ENCODE measurements around the gene CPNE7. TPM values are rescaled to one million over a fixed set of nuclear protein-coding genes. Genes with fewer than 3 reads are reported as not detected.

CPNE7 gene
- total and polyA plus RNA-seq, 10 of the 15 experiments (the other 5 are each of a cell fraction or from before 2014, with no cell fraction given): 0.29 to 46.9 (median 17.5) TPM

DNA sequence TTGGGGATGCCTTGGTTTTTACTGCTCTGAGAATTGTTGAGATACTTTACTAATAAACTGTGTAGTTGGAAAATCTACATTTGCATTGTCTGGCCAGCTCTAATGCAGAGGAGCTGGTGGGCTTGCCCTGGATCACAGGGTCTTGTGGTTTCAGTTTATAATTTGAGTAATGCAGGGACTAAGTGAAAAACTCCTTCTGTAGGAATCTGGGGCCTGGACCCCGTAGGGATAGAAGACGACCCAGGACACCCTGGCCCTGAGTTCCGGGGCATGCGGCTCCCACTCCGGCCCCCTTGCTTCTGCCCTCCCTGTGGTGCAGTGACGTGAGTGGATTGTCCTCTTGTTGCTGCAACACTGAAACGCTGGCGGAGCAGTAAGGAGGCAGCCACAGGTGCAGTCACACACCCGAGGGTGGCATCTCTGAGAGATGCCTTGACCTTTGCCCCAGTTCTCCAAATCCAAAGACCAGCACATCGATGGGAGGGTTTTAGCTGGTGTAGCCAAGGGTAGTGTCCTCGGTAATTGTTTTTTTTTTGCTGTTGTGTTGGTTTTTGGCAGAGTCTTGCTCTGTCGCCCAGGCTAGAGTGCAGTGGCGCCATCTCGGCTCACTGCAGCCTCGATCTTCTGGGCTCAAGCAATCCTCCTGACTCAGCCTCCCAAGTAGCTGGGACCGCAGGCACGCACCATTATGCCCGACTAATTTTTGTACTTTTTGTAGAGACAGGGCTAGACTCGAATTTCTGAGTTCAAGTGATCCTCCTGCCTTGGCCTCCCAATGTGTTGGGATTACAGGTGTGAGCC is 17.7 kb upstream of the CPNE7 start:
- ChIA-PET RAD21 (ENCODE audit: unreplicated experiment) (no interaction called here), POLR2A (interaction anchor here (0.6 kb wide), 2 partner anchors 8 to 321 kb away, joined by 3 to 4 read pairs; no protein-coding TSS in a partner anchor), CTCF (interaction anchor here (0.6 to 1.2 kb wide), 8 partner anchors 9 to 224 kb away, joined by 3 to 4 read pairs (median 3); no protein-coding TSS in a partner anchor), SMC1A (ENCODE audit: uncharacterized antibody, unreplicated experiment) (interaction anchor here (0.6 to 1.0 kb wide), 4 partner anchors 9 to 74 kb away, joined by 3 to 4 read pairs (median 3); no protein-coding TSS in a partner anchor)
- FAIRE-seq (no peak), DNase-seq (ENCODE audit: low read depth, low spot score) (no peak), ATAC-seq (no peak)
- H3K9me3 ChIP-seq (replicated peaks; ENCODE audit: control insufficient read depth, insufficient read depth, low read length): no peaks in the 10 kb centered on the region
- H3K79me2 ChIP-seq (ENCODE audit: control insufficient read depth, insufficient read depth, low read length): peaks cover 26% of the 10 kb centered on the region
- no peak overlapping the region for H3K9ac ChIP-seq (ENCODE audit: control insufficient read depth, insufficient read depth, low read length)
- TF ChIP-seq MXI1 (IDR thresholded peaks at IDR 0.05; ENCODE audit: low read depth, low read length) (no peak), POLR2A (IDR thresholded peaks at IDR 0.05; ENCODE audit: low read depth, low read length) (peak; percentile 25; the same call in 1 of the 2 replicates)
- in situ Hi-C loops (cut with MboI) (loop anchor here (5.0 kb wide), 1 partner anchor 226 kb away; no protein-coding TSS in a partner anchor), intact Hi-C loops (cut with micrococcal nuclease; ENCODE audit: unreplicated experiment) (loop anchor here (2.0 to 5.0 kb wide), 2 partner anchors 225 to 316 kb away; no protein-coding TSS in a partner anchor)
- H3K4me1 ChIP-seq (ENCODE audit: control insufficient read depth, insufficient read depth, low read length): no peaks in the 10 kb centered on the region; the same call in 1 of the 2 replicates
- H3K27me3 ChIP-seq (replicated peaks in 1 of 2; ENCODE audit: control insufficient read depth in 2 of 2, insufficient read depth in 2 of 2, low read length in 1 of 2): no peaks in the 10 kb centered on the region
- no peak overlapping the region for H3K27ac ChIP-seq (ENCODE audit: control insufficient read depth, insufficient read depth)
- peaks cover 5 to 13% of the 10 kb centered on the region in 2 experiments for H3K36me3 ChIP-seq (ENCODE audit: control insufficient read depth in 2 of 2, insufficient read depth in 2 of 2, low read length in 1 of 2)
- no peak overlapping the region for H2AFZ ChIP-seq (ENCODE audit: control insufficient read depth, low read depth, low read length)
- peaks cover 13% of the 10 kb centered on the region for H4K20me1 ChIP-seq (ENCODE audit: control insufficient read depth, insufficient read depth)
- 77% methylated on average over 19 of the region's 19 CpGs for WGBS (ENCODE audit: insufficient coverage, insufficient replicate concordance, low lambda C conversion rate, missing lambda C conversion rate)
- no peak overlapping the region for H3K4me2 ChIP-seq (ENCODE audit: control insufficient read depth, insufficient read depth)
- no peak overlapping the region for H3K4me3 ChIP-seq
- BruUV-seq (replicated peaks): no TSS peak

DNA sequence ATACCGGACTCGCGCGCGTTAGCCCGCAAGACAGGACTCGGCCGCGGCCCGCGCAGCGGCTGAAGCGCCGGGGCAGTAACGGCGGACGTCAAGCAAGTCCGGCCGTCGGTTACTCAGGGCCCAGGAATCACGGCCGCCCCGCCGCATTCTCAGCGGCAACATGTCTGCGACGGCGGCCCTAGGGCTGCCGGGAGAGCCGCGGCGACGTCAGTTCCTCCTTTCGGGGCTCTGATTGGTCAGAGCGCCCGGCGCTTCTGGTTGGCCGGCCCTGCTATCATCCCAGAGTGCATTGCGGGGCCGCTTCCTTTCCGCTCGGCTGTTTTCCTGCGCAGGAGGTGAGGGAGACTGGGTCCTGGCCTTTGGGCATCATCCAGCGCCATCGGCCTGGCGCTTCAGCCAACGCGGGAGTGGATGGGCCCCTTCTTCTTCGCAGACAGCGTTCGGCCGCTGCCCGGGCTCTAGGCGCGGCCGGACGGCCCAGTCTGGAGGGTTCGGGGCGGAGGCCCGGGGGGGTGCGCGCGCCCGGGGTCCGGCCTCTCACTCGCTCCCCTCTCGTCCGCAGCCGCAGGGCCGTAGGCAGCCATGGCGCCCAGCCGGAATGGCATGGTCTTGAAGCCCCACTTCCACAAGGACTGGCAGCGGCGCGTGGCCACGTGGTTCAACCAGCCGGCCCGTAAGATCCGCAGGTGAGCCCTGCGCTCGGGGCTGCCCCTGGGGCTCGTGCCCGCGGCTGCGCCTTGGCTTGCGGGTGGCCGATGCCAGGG is 15.0 kb upstream of the CPNE7 start, which contains the start of gene RPL13:
RPL13 (plus strand) TSS at position 305 of the 764 bp plus-strand sequence; CDS start at position 583, 278 bp downstream.
- H4K20me1 ChIP-seq (ENCODE audit: control insufficient read depth, insufficient read depth): peaks cover 29% of the 10 kb centered on the region
- intact Hi-C loops (cut with micrococcal nuclease; ENCODE audit: unreplicated experiment) (loop anchor here (2.0 to 5.0 kb wide), 2 partner anchors 52 to 73 kb away; partner anchors contain the start of gene SPG7), in situ Hi-C loops (cut with MboI) (no loop called here)
- peak within 1 kb of the TSS; percentile 89 for H3K4me2 ChIP-seq (ENCODE audit: control insufficient read depth, insufficient read depth)
- H3K9me3 ChIP-seq (replicated peaks; ENCODE audit: control insufficient read depth, insufficient read depth, low read length): no peaks in the 10 kb centered on the region
- peak within 1 kb of the TSS; percentile 81 for H3K27ac ChIP-seq (ENCODE audit: control insufficient read depth, insufficient read depth)
- CTCF ChIA-PET: no interaction called here
- H3K36me3 ChIP-seq (ENCODE audit: control insufficient read depth in 2 of 2, insufficient read depth in 2 of 2, low read length in 1 of 2): peaks cover 22 to 25% of the 10 kb centered on the region in 2 experiments
- no peaks in the 10 kb centered on the region for H3K27me3 ChIP-seq (replicated peaks in 1 of 2; ENCODE audit: control insufficient read depth in 2 of 2, insufficient read depth in 2 of 2, low read length in 1 of 2)
- H3K79me2 ChIP-seq (ENCODE audit: control insufficient read depth, insufficient read depth, low read length): peaks cover 37% of the 10 kb centered on the region
- FAIRE-seq (peak; percentile 92), ATAC-seq (peak; percentile 90), DNase-seq (ENCODE audit: low read depth, low spot score) (peak; percentile 67)
- POLR2A ChIA-PET: no interaction called here
- H2AFZ ChIP-seq (ENCODE audit: control insufficient read depth, low read depth, low read length): peak within 1 kb of the TSS; percentile 53
- peak within 1 kb of the TSS; percentile 89 for H3K4me3 ChIP-seq
- peak within 1 kb of the TSS; percentile 83 for H3K9ac ChIP-seq (ENCODE audit: control insufficient read depth, insufficient read depth, low read length)
- BruUV-seq (replicated peaks): TSS peak; percentile 72
- under 1% methylated on average over 85 of the region's 87 CpGs for WGBS (ENCODE audit: insufficient coverage, insufficient replicate concordance, low lambda C conversion rate, missing lambda C conversion rate)
- SMC1A ChIA-PET (ENCODE audit: uncharacterized antibody, unreplicated experiment): no interaction called here
- peaks cover 20% of the 10 kb centered on the region for H3K4me1 ChIP-seq (ENCODE audit: control insufficient read depth, insufficient read depth, low read length)
- RAD21 ChIA-PET (ENCODE audit: unreplicated experiment): no interaction called here
- TF ChIP-seq, protein P1, sequence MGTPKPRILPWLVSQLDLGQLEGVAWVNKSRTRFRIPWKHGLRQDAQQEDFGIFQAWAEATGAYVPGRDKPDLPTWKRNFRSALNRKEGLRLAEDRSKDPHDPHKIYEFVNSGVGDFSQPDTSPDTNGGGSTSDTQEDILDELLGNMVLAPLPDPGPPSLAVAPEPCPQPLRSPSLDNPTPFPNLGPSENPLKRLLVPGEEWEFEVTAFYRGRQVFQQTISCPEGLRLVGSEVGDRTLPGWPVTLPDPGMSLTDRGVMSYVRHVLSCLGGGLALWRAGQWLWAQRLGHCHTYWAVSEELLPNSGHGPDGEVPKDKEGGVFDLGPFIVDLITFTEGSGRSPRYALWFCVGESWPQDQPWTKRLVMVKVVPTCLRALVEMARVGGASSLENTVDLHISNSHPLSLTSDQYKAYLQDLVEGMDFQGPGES (IDR thresholded peaks at IDR 0.05): no peak; the same call in 1 of the 2 replicates
- peak; percentile 82 for TF ChIP-seq CREM (IDR thresholded peaks at IDR 0.05; ENCODE audit: low read depth)
- TF ChIP-seq BACH1 (IDR thresholded peaks at IDR 0.05; ENCODE audit: borderline replicate concordance): peak; percentile 78; the same call in 1 of the 2 replicates
- TF ChIP-seq, protein P2, sequence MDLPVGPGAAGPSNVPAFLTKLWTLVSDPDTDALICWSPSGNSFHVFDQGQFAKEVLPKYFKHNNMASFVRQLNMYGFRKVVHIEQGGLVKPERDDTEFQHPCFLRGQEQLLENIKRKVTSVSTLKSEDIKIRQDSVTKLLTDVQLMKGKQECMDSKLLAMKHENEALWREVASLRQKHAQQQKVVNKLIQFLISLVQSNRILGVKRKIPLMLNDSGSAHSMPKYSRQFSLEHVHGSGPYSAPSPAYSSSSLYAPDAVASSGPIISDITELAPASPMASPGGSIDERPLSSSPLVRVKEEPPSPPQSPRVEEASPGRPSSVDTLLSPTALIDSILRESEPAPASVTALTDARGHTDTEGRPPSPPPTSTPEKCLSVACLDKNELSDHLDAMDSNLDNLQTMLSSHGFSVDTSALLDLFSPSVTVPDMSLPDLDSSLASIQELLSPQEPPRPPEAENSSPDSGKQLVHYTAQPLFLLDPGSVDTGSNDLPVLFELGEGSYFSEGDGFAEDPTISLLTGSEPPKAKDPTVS (IDR thresholded peaks at IDR 0.05; ENCODE audit: low read depth, low read length): no peak
- no peak for TF ChIP-seq SUZ12 (IDR thresholded peaks at IDR 0.05; ENCODE audit: unreplicated experiment)
- peak; percentile 83 for TF ChIP-seq GATAD2B (conservative IDR thresholded peaks at IDR 0.05; ENCODE audit: low read depth)
- peak; percentile 76; the same call in 1 of the 2 replicates for TF ChIP-seq RELB (IDR thresholded peaks at IDR 0.05; ENCODE audit: low read depth)

Measured in GM12878 (cell line).